CD14-positive monocyte (primary cell): ENCODE results near the gene TNNI3. TPM values are rescaled to one million over a fixed set of nuclear protein-coding genes. Genes with fewer than 3 reads are reported as not detected.

Source experiments
- DNase-seq, 3 donors: peaks; one replicate each; pipeline ENCODE4 v3.0.0-alpha.2; 2011 to 2022
- H2AFZ ChIP-seq: 2 replicates; pipeline ENCODE4 v1.6.0; 2012; ENCODE audit warnings: mild to moderate bottlenecking, low read depth, low read length, inconsistent platforms; ENCODE audit not compliant: insufficient read depth, poor library complexity, severe bottlenecking
- H3K27ac ChIP-seq, 2 donors: 1 replicate in 1 of 2; 2 replicates in 1 of 2; pipeline ENCODE4 v1.5.1; 2012 to 2013; ENCODE audit warnings: low read length in 2 of 2, control low read depth in 1 of 2, inconsistent platforms in 1 of 2, low read depth in 1 of 2, mild to moderate bottlenecking in 1 of 2
- H3K27me3 ChIP-seq, 2 donors: one replicate each; pipeline versions ENCODE4 v1.6.0 to v1.6.1; 2011 to 2013; ENCODE audit warnings: low read length in 2 of 2; ENCODE audit not compliant: control insufficient read depth in 2 of 2, insufficient read depth in 2 of 2
- H3K36me3 ChIP-seq, 2 donors: replicated peaks in 1 of 2; 1 replicate in 1 of 2; 2 replicates in 1 of 2; pipeline versions ENCODE4 v1.5.1 to v1.6.1; 2012 to 2013; ENCODE audit warnings: low read length in 2 of 2, control low read depth in 1 of 2, inconsistent platforms in 1 of 2, mild to moderate bottlenecking in 1 of 2; ENCODE audit not compliant: insufficient read depth in 2 of 2, control insufficient read depth in 1 of 2
- H3K4me1 ChIP-seq, 2 donors: 1 replicate in 1 of 2; 2 replicates in 1 of 2; pipeline versions ENCODE4 v1.5.1 to v1.6.1; 2012 to 2013; ENCODE audit warnings: low read length in 2 of 2, control low read depth in 1 of 2, inconsistent platforms in 1 of 2, mild to moderate bottlenecking in 1 of 2, moderate library complexity in 1 of 2; ENCODE audit not compliant: insufficient read depth in 2 of 2, control insufficient read depth in 1 of 2
- H3K4me2 ChIP-seq: replicated peaks from 2 replicates; pipeline ENCODE3; 2012; ENCODE audit warnings: low read length, moderate library complexity, mild to moderate bottlenecking; ENCODE audit not compliant: poor library complexity, severe bottlenecking; ENCODE audit errors: extremely low read depth
- H3K4me3 ChIP-seq, 3 experiments: fragments of 200-600 bp in 1 of 3; sonication (generic) in 1 of 3; replicated peaks in 1 of 3; 1 replicate in 2 of 3; 2 replicates in 1 of 3; pipeline ENCODE4 v1.5.1; 2011 to 2013; ENCODE audit warnings: low read length in 3 of 3, mild to moderate bottlenecking in 3 of 3, control low read depth in 2 of 3, low read depth in 2 of 3, inconsistent platforms in 1 of 3, moderate library complexity in 1 of 3
- H3K79me2 ChIP-seq: 2 replicates; pipeline ENCODE4 v1.6.0; 2012; ENCODE audit warnings: mild to moderate bottlenecking, control low read depth, inconsistent platforms, low read length, moderate library complexity; ENCODE audit not compliant: insufficient read depth
- H3K9ac ChIP-seq: 2 replicates; pipeline ENCODE4 v1.6.0; 2017; ENCODE audit warnings: low read length, mild to moderate bottlenecking; ENCODE audit not compliant: insufficient read depth, poor library complexity, severe bottlenecking
- H3K9me3 ChIP-seq, 2 donors: replicated peaks in 1 of 2; 1 replicate in 1 of 2; 2 replicates in 1 of 2; pipeline versions ENCODE4 v1.5.1 to v1.6.1; 2012 to 2013; ENCODE audit warnings: low read length in 2 of 2, control low read depth in 1 of 2; ENCODE audit not compliant: control insufficient read depth in 1 of 2, insufficient read depth in 1 of 2
- H4K20me1 ChIP-seq: 2 replicates; pipeline ENCODE4 v1.6.0; 2012; ENCODE audit warnings: mild to moderate bottlenecking, low read length, control low read depth, moderate library complexity; ENCODE audit not compliant: insufficient read depth
- H3K27ac Mint-ChIP-seq, 7 donors: one replicate each; pipeline ENCODE4 v1.8.0; 2020; ENCODE audit warnings: mild to moderate bottlenecking in 7 of 7, mixed read lengths in 7 of 7, moderate library complexity in 6 of 7, inconsistent platforms in 2 of 7
- H3K27me3 Mint-ChIP-seq, 3 donors: one replicate each; pipeline ENCODE4 v1.8.0; 2021 to 2022; ENCODE audit warnings: low read depth in 3 of 3, mild to moderate bottlenecking in 3 of 3, mixed read lengths in 3 of 3, moderate library complexity in 3 of 3, inconsistent platforms in 1 of 3
- H3K36me3 Mint-ChIP-seq, 2 donors: one replicate each; pipeline ENCODE4 v1.8.0; 2020; ENCODE audit warnings: mixed read lengths in 2 of 2, inconsistent platforms in 1 of 2, mild to moderate bottlenecking in 1 of 2
- H3K4me1 Mint-ChIP-seq: one replicate; pipeline ENCODE4 v1.8.0; 2020; ENCODE audit warnings: mild to moderate bottlenecking, mixed read lengths
- H3K4me3 Mint-ChIP-seq, 2 donors: one replicate each; pipeline ENCODE4 v1.8.0; 2020; ENCODE audit warnings: mild to moderate bottlenecking in 2 of 2, mixed read lengths in 2 of 2, moderate library complexity in 1 of 2
- H3K9me3 Mint-ChIP-seq, 7 donors: one replicate each; pipeline ENCODE4 v1.8.0; 2020 to 2022; ENCODE audit warnings: mixed read lengths in 7 of 7, mild to moderate bottlenecking in 6 of 7, moderate library complexity in 6 of 7, inconsistent platforms in 2 of 7
- CTCF ChIP-seq: fragments of 200-600 bp; IDR thresholded peaks from one replicate; pipeline ENCODE4 v1.8.0; 2022; ENCODE audit warnings: antibody characterized with exemption, mild to moderate bottlenecking
- whole genome bisulfite sequencing: methylation state at CpG from one replicate; pipeline ENCODE4 v1.1.5; 2013; ENCODE audit warnings: missing lambda C conversion rate; ENCODE audit not compliant: insufficient coverage; 5-methylcytosine and 5-hydroxymethylcytosine counted together
- intact Hi-C, 2 donors: fragments of 100-400 bp; cut with micrococcal nuclease; formaldehyde crosslinking; loops; one replicate each; pipeline versions ENCODE4 v1.15.0 to v1.15.1; 2023
- polyA plus RNA-seq, 3 donors: library from polyadenylated mRNA; depleted of rRNA in 1 of 3; unstranded in 2 of 3; stranded (reverse) in 1 of 3; fragments of 300-500 nt in 2 of 3; fragments of >200 nt in 1 of 3; fragmentation: Illumina TruSeq in 2 of 3; gene quantifications; 1 replicate in 2 of 3; 2 replicates in 1 of 3; pipeline ENCODE4 v1.2.3, GENCODE V29; 2012 to 2021

Gene TNNI3
- polyA plus RNA-seq, 3 donors: 1.2 TPM; not detected in 2

DNA sequence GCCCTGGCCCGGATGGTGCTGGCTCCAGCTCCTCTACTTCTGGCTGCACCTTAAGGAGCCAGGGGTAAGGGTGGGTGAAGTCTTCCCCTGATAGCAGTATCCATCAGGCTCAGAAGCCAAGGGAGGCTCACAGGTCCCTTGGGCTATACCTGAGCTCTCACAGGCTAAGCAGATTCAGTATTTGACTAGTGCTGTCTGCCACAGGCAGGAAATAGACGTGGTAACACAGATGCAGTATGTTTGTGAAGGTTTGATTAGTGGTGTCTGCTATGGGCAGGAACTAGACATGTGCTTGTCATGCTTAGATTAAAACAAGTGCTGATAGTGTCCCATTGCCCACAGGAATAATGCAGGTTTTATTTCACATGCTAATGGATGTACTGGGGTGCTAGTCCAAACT lies 18.5 kb upstream of the TNNI3 start:
- peaks cover 2 to 5% of the 10 kb centered on the region in 2 donors for H3K36me3 Mint-ChIP-seq
- Histone ChIP-seq H3K9me3 (peaks cover 19 to 28% of the 10 kb centered on the region in 2 donors), H3K4me3 (no peak overlapping the region), H2AFZ (no peak overlapping the region), H3K36me3 (no peaks in the 10 kb centered on the region), H3K27ac (no peak overlapping the region), H3K79me2 (no peaks in the 10 kb centered on the region), H3K4me1 (peaks cover 19 to 31% of the 10 kb centered on the region in 2 donors), H3K4me2 (no peak overlapping the region), H3K27me3 (peaks cover 38 to 98% of the 10 kb centered on the region in 2 donors), H4K20me1 (no peaks in the 10 kb centered on the region), H3K9ac (no peak overlapping the region)
- peaks cover 27% of the 10 kb centered on the region for H3K4me1 Mint-ChIP-seq
- TF ChIP-seq CTCF: no peak
- peaks cover 88 to 99% (median 98%) of the 10 kb centered on the region in 3 donors for H3K27me3 Mint-ChIP-seq
- WGBS: 0% methylated on average over 1 of the region's 2 CpGs
- no peak overlapping the region for H3K27ac Mint-ChIP-seq
- intact Hi-C loops: no loop called here
- no peak for DNase-seq
- H3K9me3 Mint-ChIP-seq: peaks cover 7 to 45% (median 33%) of the 10 kb centered on the region in 7 donors
- peak overlapping the region in 1 of 2 donors; percentile 1 for H3K4me3 Mint-ChIP-seq

DNA sequence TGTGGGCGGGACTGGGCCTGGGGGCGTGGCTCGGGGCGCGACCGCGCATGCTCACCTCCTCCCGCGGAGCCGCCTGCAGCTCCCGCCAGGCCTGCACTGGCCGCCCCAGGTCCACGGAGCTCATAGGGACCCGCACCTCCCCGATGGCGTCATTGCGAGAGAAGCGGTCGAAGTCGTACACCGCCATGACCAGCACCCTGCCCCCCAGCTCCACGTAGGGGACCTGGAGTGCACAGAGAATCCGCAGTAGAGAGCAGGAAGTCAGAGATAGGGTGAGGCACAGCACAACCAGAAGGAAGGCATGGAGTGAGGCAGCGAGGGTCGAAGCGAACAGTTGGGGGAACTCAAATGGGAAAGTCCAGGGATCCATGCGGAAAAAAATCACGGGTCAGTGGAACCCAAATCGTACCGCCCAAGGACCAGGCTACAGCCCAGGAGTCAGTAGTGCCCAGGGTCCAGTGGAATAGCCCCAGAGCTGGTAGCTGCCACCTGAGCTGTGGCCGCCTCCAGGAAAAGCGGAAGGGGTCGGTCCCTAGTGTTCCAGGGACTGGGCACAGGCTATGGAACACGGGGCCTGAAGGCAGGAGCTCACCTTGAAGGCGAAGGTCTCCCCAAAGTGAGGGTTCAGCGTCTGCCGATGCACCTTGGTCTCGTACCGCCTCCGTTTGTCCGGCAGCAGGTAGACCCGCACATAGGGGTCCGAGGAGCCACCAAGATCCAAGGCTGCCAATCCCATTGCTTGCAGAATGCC lies 17.8 kb upstream of the TNNI3 start:
- Mint-ChIP-seq H3K4me3 (peak overlapping the region in 1 of 2 donors; percentile 78), H3K4me1 (peaks cover 25% of the 10 kb centered on the region), H3K27me3 (peaks cover 87 to 99% (median 98%) of the 10 kb centered on the region in 3 donors), H3K27ac (no peak overlapping the region), H3K36me3 (peaks cover 2 to 5% of the 10 kb centered on the region in 2 donors), H3K9me3 (peaks cover 7 to 45% (median 30%) of the 10 kb centered on the region in 7 donors)
- DNase-seq: no peak
- H4K20me1 ChIP-seq: no peaks in the 10 kb centered on the region
- H3K9ac ChIP-seq: no peak overlapping the region
- H3K36me3 ChIP-seq: no peaks in the 10 kb centered on the region
- WGBS: 68% methylated on average over 43 of the region's 43 CpGs
- no peak for TF ChIP-seq CTCF
- no peak overlapping the region for H2AFZ ChIP-seq
- H3K27me3 ChIP-seq: peaks cover 31 to 97% of the 10 kb centered on the region in 2 donors
- H3K27ac ChIP-seq: no peak overlapping the region
- H3K79me2 ChIP-seq: no peaks in the 10 kb centered on the region
- H3K4me1 ChIP-seq: peaks cover 19 to 31% of the 10 kb centered on the region in 2 donors
- no peak overlapping the region for H3K4me3 ChIP-seq
- H3K4me2 ChIP-seq: no peak overlapping the region
- intact Hi-C loops: no loop called here
- H3K9me3 ChIP-seq: peaks cover 19 to 24% of the 10 kb centered on the region in 2 donors
